Astrocyte (in vitro differentiated cells and primary cell): ENCODE results near the gene E4F1.

ENCODE experiments used
- CTCF ChIP-seq: IDR thresholded peaks from 2 replicates; pipeline ENCODE4 v1.5.1; 2011; ENCODE audit warnings: low read depth, mild to moderate bottlenecking, inconsistent platforms, low read length, moderate library complexity; ENCODE audit not compliant: insufficient read depth
- EZH2 ChIP-seq: IDR thresholded peaks from 2 replicates; pipeline ENCODE4 v1.6.1; 2012; ENCODE audit warnings: mild to moderate bottlenecking, low read length, inconsistent platforms; ENCODE audit not compliant: insufficient read depth

- TF ChIP-seq CTCF (no peak), EZH2 (no peak)
Measured at GRCh38 chr16:2232094-2232990, 9.0 kb downstream of the E4F1 start.
